ENCODE results near the gene TBC1D9B. TPM values are rescaled to one million over a fixed set of nuclear protein-coding genes. Genes with fewer than 3 reads are reported as not detected.
A peak's percentile ranks its signal among the peaks of the same experiment; 100 is the strongest.

Gene TBC1D9B
- total RNA-seq, 1 donor from 2014 or later, result 114 TPM

- Mint-ChIP-seq H3K27me3 (no peaks in the 10 kb centered on the region), H3K27ac (no peak overlapping the region), H3K4me3 (peak overlapping the region; percentile 20), H3K36me3 (peaks cover 9% of the 10 kb centered on the region), H3K4me1 (ENCODE audit: unreplicated experiment) (peaks cover 17% of the 10 kb centered on the region), H3K9me3 (no peaks in the 10 kb centered on the region)
- TF ChIP-seq, protein P1, sequence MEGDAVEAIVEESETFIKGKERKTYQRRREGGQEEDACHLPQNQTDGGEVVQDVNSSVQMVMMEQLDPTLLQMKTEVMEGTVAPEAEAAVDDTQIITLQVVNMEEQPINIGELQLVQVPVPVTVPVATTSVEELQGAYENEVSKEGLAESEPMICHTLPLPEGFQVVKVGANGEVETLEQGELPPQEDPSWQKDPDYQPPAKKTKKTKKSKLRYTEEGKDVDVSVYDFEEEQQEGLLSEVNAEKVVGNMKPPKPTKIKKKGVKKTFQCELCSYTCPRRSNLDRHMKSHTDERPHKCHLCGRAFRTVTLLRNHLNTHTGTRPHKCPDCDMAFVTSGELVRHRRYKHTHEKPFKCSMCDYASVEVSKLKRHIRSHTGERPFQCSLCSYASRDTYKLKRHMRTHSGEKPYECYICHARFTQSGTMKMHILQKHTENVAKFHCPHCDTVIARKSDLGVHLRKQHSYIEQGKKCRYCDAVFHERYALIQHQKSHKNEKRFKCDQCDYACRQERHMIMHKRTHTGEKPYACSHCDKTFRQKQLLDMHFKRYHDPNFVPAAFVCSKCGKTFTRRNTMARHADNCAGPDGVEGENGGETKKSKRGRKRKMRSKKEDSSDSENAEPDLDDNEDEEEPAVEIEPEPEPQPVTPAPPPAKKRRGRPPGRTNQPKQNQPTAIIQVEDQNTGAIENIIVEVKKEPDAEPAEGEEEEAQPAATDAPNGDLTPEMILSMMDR (conservative IDR thresholded peaks at IDR 0.05), result no peak
- no peak for DNase-seq (ENCODE audit: extremely low spot score, unreplicated experiment)
Measured at GRCh38 chr5:179816401-179816795, 91.3 kb downstream of the TBC1D9B start.

- H3K36me3 Mint-ChIP-seq, result peaks cover 9% of the 10 kb centered on the region
- DNase-seq (ENCODE audit: extremely low spot score, unreplicated experiment), result no peak
- no peaks in the 10 kb centered on the region for H3K9me3 Mint-ChIP-seq
- H3K27ac Mint-ChIP-seq, result peak overlapping the region; percentile 72
- H3K27me3 Mint-ChIP-seq, result no peaks in the 10 kb centered on the region
- peak overlapping the region; percentile 79 for H3K4me3 Mint-ChIP-seq
- TF ChIP-seq, protein P1 (conservative IDR thresholded peaks at IDR 0.05), result no peak
- peaks cover 17% of the 10 kb centered on the region for H3K4me1 Mint-ChIP-seq (ENCODE audit: unreplicated experiment)
Measured at GRCh38 chr5:179815491-179816249, 92.0 kb downstream of the TBC1D9B start.

GRCh38 chr5:179814090-179814489 lies 93.6 kb downstream of the TBC1D9B start:
- H3K4me3 Mint-ChIP-seq, result no peak overlapping the region
- TF ChIP-seq, protein P1 (conservative IDR thresholded peaks at IDR 0.05), result no peak
- H3K27ac Mint-ChIP-seq, result no peak overlapping the region
- H3K27me3 Mint-ChIP-seq, result no peaks in the 10 kb centered on the region
- H3K36me3 Mint-ChIP-seq, result peaks cover 9% of the 10 kb centered on the region
- no peaks in the 10 kb centered on the region for H3K9me3 Mint-ChIP-seq
- no peak for DNase-seq (ENCODE audit: extremely low spot score, unreplicated experiment)
- peaks cover 13% of the 10 kb centered on the region for H3K4me1 Mint-ChIP-seq (ENCODE audit: unreplicated experiment)

DNA sequence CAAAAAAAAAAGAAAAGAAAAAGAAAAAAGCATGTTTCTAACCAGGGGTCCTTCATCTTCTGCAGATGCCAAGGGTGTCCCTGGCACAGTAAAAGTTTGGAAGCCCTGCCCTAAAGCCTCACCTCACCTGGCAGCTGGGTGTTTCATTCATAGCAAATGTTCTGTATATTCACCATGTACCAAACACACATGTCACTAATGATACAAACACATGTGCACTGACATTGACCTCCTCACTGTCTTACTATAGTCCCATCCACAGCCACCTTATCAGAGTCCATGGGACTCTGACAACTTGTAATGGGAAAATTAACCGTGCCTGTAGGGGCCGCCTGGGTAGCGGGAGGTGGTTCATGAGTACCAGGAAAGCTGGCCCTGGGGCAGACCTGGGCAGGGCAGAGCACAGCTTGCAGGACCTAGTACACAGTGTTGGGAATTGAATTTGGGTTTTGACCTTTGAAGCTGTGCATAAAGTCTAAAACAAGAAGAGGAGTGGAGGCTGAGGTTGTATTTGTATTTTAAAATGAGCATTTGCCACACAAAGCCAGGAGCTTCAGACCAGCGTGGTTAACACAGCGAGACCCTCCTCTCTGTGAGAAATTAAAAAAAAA lies 94.6 kb downstream of the TBC1D9B start:
- Mint-ChIP-seq H3K27me3 (no peaks in the 10 kb centered on the region), H3K9me3 (no peaks in the 10 kb centered on the region), H3K4me1 (ENCODE audit: unreplicated experiment) (peaks cover 6% of the 10 kb centered on the region), H3K4me3 (no peak overlapping the region), H3K36me3 (peaks cover 9% of the 10 kb centered on the region), H3K27ac (no peak overlapping the region)
- TF ChIP-seq, protein P1 (conservative IDR thresholded peaks at IDR 0.05), result no peak
- DNase-seq (ENCODE audit: extremely low spot score, unreplicated experiment), result no peak

DNA sequence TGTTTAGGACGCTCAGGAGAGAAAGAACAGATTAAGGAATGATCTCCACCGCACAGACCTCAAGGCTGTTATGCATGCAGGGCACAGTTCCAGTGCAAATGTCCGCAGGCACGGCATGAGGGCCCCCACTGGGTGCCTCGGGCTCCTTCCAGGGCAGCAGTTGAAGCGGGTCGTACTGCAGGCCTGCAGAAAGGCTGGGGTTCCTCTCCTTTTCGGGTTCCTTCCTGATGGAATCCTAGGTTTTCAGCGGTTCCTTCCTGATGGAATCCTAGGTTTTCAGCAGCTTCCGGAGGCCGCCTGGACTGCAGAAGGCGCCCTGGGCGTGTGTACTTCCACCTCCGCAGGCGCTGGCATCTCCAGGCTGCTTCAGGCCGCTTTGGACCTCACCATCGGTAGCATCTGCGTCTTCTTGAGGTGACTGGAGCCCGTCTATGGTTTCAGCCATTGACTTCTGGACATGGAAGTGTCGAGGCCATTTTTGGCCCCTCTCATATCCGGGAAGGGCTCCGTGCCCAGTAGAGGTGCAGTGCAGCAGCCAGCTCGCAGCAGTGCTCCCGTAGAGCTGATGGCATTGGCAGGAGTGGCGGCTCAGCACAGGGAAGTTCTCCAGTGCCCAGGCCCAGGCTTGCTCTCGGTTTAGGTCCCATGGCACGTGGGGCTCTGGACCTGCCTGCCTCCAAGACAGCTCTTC lies 95.4 kb downstream of the TBC1D9B start:
- no peaks in the 10 kb centered on the region for H3K27me3 Mint-ChIP-seq
- peaks cover 9% of the 10 kb centered on the region for H3K36me3 Mint-ChIP-seq
- DNase-seq (ENCODE audit: extremely low spot score, unreplicated experiment), result no peak
- peaks cover 3% of the 10 kb centered on the region for H3K4me1 Mint-ChIP-seq (ENCODE audit: unreplicated experiment)
- H3K4me3 Mint-ChIP-seq, result no peak overlapping the region
- TF ChIP-seq, protein P1 (conservative IDR thresholded peaks at IDR 0.05), result no peak
- no peak overlapping the region for H3K27ac Mint-ChIP-seq
- no peaks in the 10 kb centered on the region for H3K9me3 Mint-ChIP-seq

Other genes starting within 250 kb of the TBC1D9B start
- not detected in 2 replicates for gene CBY3, start 226.9 kb downstream of the TBC1D9B start, total RNA-seq (ENCODE audit: low replicate concordance)
- gene CANX, start 208.9 kb downstream of the TBC1D9B start, total RNA-seq (ENCODE audit: low replicate concordance), result 597 and 598 TPM in 2 replicates
- 32.9 and 42.6 TPM in 2 replicates for gene MAML1, start 175.1 kb downstream of the TBC1D9B start, total RNA-seq (ENCODE audit: low replicate concordance)
- gene LTC4S, start 113.9 kb downstream of the TBC1D9B start, total RNA-seq (ENCODE audit: low replicate concordance), result 4.0 and 6.5 TPM in 2 replicates
- 169 and 211 TPM in 2 replicates for gene MGAT4B, start 101.0 kb downstream of the TBC1D9B start, total RNA-seq (ENCODE audit: low replicate concordance)
- gene SQSTM1, start 87.0 kb downstream of the TBC1D9B start, total RNA-seq (ENCODE audit: low replicate concordance), result 133 and 191 TPM in 2 replicates
- 31.1 and 47.6 TPM in 2 replicates for gene MRNIP, start 49.1 kb downstream of the TBC1D9B start, total RNA-seq (ENCODE audit: low replicate concordance)
- gene RNF130, start 163.9 kb upstream of the TBC1D9B start, total RNA-seq (ENCODE audit: low replicate concordance), result 28.1 and 52.1 TPM in 2 replicates

Measured in type B pancreatic cell (in vitro differentiated cells).